ENCODE data around the gene NOXA1.

DNA sequence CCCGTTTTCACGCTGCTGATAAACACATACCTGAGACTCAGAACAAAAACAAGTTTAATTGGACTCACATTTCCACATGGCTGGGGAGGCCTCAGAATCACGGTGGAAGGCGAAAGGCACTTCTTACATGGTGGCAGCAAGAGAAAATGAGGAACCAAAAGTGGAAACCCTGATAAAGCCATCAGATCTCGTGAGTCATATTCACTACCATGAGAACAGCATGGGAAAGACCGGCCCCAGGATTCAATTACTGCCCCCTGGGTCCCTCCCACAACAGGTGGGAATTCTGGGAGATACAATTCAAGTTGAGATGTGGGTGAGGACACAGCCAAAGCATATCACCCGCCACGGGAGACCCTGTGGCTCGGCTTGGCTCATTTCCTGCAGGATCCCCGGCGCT lies 20.4 kb upstream of the NOXA1 start:
- TF ChIP-seq POLR2A (IDR thresholded peaks at IDR 0.05; ENCODE audit: low read depth, low read length) (no peak), TAF1 (IDR thresholded peaks at IDR 0.05; ENCODE audit: low read depth, low read length) (no peak), PAX5 (IDR thresholded peaks at IDR 0.05; ENCODE audit: insufficient read depth, low read length, severe bottlenecking) (no peak), POLR2AphosphoS5 (IDR thresholded peaks at IDR 0.05; ENCODE audit: low read depth, low read length) (no peak), SPI1 (IDR thresholded peaks at IDR 0.05; ENCODE audit: low read depth, low read length) (no peak), POU2F2 (IDR thresholded peaks at IDR 0.05; ENCODE audit: low read depth, low read length) (no peak)

All from GM12891 (cell line).